HG03045 (cell line): Measurements from ENCODE around the gene IL12RB1.

ENCODE experiments used
- ATAC-seq: cut with Tn5 transposase; IDR thresholded peaks from one replicate; pipeline ENCODE4 v1.9.1; 2021; ENCODE audit warnings: mild to moderate bottlenecking, moderate library complexity; ENCODE audit not compliant: unreplicated experiment

IL12RB1 gene

DNA sequence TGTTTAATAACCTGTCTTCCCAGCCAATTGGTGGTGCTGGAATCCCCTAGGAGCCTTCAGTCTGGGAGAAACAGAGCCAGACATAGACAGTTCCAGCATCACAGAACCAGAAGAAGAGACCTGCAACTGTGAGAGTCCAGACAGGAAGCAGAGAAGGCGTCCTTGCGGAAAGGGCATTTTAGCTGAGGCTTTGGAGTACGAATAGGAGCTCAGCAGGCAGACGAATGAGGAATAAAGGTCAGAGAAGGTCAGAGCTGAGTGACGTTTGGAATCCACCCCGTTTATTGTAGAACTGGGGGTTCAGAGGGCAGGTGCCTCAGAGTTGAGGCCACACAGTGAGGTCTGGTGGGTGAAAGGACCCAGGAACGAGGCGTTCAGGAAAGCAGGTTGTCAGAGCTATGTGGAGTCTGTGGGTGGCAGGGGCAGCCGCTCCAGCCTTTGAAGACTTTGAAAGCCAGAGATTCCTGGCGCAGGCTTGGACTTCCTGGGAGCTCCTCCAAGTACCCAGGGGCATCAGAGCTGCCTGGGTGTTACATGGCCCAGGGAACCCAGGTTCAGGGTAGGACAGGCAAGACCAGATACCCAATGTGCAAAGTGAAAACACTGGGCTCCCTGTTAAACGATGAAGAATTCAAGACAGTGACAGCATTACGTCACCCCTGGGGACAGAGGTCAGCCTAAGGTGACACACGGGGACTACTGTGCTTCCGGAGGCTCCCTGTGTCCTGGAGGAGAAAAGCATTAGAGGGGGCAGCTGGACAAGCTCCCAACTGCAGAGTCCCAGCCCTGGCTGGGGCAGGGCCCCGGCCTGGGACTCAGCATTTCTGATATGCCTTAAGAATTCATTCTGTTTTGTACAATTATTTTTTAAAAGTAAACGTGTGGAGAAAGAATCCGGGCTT lies 73.3 kb downstream of the IL12RB1 start:
- ATAC-seq: no peak

DNA sequence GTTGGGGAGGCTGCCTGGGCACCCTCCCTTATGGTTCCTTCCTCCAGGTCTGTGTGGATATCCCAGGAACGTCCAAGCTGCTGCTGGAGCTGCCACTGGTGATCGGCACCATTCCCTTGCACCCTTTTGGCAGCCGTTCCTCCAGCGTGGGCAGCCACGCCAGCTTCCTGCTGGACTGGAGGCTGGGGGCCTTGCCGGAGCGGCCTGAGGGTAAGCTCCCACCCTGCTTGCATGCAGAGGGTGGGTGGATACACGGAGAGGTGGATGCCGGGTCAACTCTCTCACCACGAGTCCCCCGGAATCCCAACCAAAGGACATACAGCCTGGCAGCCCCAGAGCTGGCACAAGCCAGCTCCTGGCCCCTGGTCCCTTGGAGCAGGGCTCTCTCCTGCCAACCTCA lies 76.6 kb downstream of the IL12RB1 start:
- no peak for ATAC-seq

DNA sequence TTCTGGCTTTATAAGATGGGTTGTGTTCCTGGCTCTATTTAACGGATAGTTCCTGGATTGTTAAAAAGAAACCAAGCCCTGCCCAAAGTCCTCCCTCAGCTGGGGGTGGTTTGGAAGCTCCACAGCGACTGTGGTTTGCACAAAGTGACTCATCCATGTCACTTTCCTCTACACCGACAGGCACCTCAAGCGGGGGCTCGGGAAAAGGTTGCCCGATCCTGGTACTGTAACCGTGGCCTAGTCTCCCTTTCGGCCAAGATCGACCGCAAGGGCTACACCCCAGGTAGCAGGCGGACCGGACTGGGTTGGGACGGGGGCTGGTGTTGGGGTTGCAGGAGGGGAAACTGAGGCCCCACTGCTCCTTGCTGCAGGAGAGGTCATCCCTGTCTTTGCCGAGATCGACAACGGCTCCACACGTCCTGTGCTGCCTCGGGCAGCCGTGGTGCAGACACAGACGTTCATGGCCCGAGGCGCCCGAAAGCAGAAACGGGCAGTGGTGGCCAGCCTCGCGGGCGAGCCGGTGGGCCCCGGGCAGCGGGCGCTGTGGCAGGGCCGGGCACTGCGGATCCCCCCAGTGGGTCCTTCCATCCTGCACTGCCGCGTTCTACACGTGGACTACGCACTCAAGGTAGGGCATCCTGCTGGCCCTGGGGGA lies 77.2 kb downstream of the IL12RB1 start:
- ATAC-seq: no peak
